Body of pancreas (tissue), 4 donors: ENCODE results near the gene CDH12. TPM values are rescaled to one million over a fixed set of nuclear protein-coding genes. Genes with fewer than 3 reads are reported as not detected.
"Not testable (repeated sequence)": the region's sequence is repeated elsewhere in the genome, so short reads cannot be mapped to it uniquely, and the experiment has no call there.

Experiments
- ATAC-seq: fragments of 150-250 bp; one replicate; pipeline ENCODE4 v1.9.1; 2016
- DNase-seq, 4 donors: peaks; one replicate each; pipeline ENCODE4 v3.0.0-alpha.2; 2019
- H3K27ac ChIP-seq, 4 donors: fragments of 200-600 bp; sonication (generic); 1 replicate in 3 of 4; 2 replicates in 1 of 4; pipeline versions ENCODE4 v1.5.1 to v1.6.1; 2016 to 2019; ENCODE audit warnings: mild to moderate bottlenecking in 1 of 4, mixed read lengths in 1 of 4, moderate library complexity in 1 of 4
- H3K27me3 ChIP-seq, 2 donors: fragments of 200-600 bp; sonication (generic); one replicate each; pipeline ENCODE4 v1.6.0; 2016; ENCODE audit warnings: mild to moderate bottlenecking in 1 of 2
- H3K36me3 ChIP-seq, 2 donors: fragments of 200-600 bp; sonication (generic); replicated peaks in 1 of 2; 2 replicates each; pipeline ENCODE4 v1.5.1; 2016; ENCODE audit warnings: low read depth in 2 of 2; ENCODE audit not compliant: insufficient read depth in 1 of 2
- H3K4me1 ChIP-seq: fragments of 200-600 bp; sonication (generic); one replicate; pipeline ENCODE4 v1.6.0; 2016
- H3K4me3 ChIP-seq, 2 donors: fragments of 200-600 bp; sonication (generic); 1 replicate in 1 of 2; 2 replicates in 1 of 2; pipeline ENCODE4 v1.5.1; 2016 to 2019
- H3K9me3 ChIP-seq, 3 donors: fragments of 200-600 bp; sonication (generic); 1 replicate in 2 of 3; 2 replicates in 1 of 3; pipeline ENCODE4 v1.5.1; 2016
- POLR2A ChIP-seq, 3 donors: fragments of 450-650 bp; IDR thresholded peaks; one replicate each; pipeline ENCODE4 v1.6.1; 2016; ENCODE audit warnings: antibody characterized with exemption in 3 of 3, mild to moderate bottlenecking in 2 of 3
- WGBS, 2 donors: methylation state at CpG; one replicate each; pipeline ENCODE4 v1.1.5; 2017; 5-methylcytosine and 5-hydroxymethylcytosine counted together
- intact Hi-C: fragments of 100-400 bp; cut with DNase I; formaldehyde crosslinking; loops from one replicate; pipeline ENCODE4 v1.15.1; 2023
- total RNA-seq, 2 donors: library from RNA; depleted of rRNA; stranded (reverse); fragments of >200 nt; gene quantifications; one replicate each; pipeline ENCODE4 v1.1.0, GENCODE V29; 2016
- TF ChIP-seq, protein P1 (sequence below), 7 experiments: fragments of 450-650 bp in 4 of 7; fragments of 200-600 bp in 3 of 7; sonication (generic) in 3 of 7; IDR thresholded peaks; one replicate each; pipeline ENCODE4 v1.5.1; 2016 to 2019; ENCODE audit warnings: antibody characterized with exemption in 7 of 7

The CDH12 gene
- total RNA-seq, 2 donors from 2014 or later: not detected

DNA sequence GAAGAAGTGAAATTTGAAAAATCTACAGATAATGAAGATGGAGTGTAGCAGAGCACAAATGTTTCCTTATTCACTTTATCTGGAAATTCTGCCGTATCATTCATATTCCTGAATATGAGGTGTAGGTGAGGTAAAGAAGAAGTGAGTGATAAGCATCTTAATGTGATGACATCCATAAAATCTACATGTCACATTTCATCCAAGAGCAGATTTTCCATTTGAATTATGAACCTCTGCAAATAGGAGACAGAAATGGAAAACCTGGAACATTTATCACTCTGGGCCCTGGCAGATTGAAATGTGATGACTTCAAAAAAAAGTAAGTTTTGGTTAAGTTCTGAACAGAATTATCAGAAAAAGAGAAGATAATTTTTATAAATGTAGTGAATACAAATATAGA, 240.2 kb downstream of the CDH12 start:
- no peaks in the 10 kb centered on the region for H3K36me3 ChIP-seq
- intact Hi-C loops: no loop called here
- H3K4me1 ChIP-seq: no peaks in the 10 kb centered on the region
- H3K9me3 ChIP-seq: no peaks in the 10 kb centered on the region
- H3K27ac ChIP-seq: no peak overlapping the region
- no peak for DNase-seq
- no peak for ATAC-seq
- 73 to 86% methylated on average over 1 of the region's 1 CpG for WGBS, 2 donors
- H3K27me3 ChIP-seq: no peaks in the 10 kb centered on the region
- TF ChIP-seq, protein P1, sequence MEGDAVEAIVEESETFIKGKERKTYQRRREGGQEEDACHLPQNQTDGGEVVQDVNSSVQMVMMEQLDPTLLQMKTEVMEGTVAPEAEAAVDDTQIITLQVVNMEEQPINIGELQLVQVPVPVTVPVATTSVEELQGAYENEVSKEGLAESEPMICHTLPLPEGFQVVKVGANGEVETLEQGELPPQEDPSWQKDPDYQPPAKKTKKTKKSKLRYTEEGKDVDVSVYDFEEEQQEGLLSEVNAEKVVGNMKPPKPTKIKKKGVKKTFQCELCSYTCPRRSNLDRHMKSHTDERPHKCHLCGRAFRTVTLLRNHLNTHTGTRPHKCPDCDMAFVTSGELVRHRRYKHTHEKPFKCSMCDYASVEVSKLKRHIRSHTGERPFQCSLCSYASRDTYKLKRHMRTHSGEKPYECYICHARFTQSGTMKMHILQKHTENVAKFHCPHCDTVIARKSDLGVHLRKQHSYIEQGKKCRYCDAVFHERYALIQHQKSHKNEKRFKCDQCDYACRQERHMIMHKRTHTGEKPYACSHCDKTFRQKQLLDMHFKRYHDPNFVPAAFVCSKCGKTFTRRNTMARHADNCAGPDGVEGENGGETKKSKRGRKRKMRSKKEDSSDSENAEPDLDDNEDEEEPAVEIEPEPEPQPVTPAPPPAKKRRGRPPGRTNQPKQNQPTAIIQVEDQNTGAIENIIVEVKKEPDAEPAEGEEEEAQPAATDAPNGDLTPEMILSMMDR (IDR thresholded peaks at IDR 0.05): no peak
- no peak for TF ChIP-seq POLR2A (IDR thresholded peaks at IDR 0.05)
- H3K4me3 ChIP-seq: no peak overlapping the region

DNA sequence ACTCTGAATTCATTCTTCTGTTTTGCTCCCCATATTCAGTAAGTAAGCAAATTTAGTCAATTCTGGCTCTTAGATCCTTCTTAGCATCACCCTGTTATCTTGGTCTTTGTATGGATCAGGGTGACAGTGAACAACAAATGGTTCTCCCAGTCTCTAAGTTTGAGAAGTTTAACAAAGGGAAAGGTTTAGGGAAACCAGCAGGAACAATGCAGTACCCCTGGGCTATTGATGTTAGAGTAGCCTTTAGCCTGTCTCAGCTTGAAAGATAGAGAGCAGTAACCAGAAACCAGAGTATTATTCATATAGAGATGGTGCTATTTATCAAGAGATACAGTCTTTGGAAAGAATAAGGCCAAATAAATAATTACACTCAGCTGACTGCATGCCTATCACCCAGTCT, 241.8 kb downstream of the CDH12 start:
- no peaks in the 10 kb centered on the region for H3K4me1 ChIP-seq
- no peak overlapping the region for H3K27ac ChIP-seq
- no peaks in the 10 kb centered on the region for H3K9me3 ChIP-seq
- no peaks in the 10 kb centered on the region for H3K36me3 ChIP-seq
- no peaks in the 10 kb centered on the region for H3K27me3 ChIP-seq
- no peak for TF ChIP-seq POLR2A (IDR thresholded peaks at IDR 0.05)
- no peak overlapping the region for H3K4me3 ChIP-seq
- ATAC-seq (no peak), DNase-seq (no peak)
- intact Hi-C loops: no loop called here

DNA sequence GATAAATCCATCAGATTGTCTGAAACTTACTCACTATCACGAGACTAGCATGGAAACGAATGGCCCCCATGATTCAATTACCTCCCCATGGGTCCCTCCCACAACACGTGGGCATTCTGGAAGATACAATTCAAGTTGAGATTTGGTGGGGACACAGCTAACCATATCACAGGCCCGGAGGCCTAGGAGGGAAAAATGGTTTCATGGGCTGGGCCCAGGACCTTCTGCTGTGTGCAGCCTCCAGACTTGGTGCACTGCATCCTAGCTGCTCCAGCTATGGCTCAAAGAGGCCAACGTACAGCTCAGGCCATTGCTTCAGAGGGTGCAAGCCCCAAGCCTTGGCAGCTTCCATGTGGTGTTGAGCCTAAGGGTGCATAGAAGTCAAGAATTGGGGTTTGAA, 245.6 kb downstream of the CDH12 start:
- intact Hi-C loops, ATAC-seq, H3K9me3 ChIP-seq, H3K4me3 ChIP-seq, H3K4me1 ChIP-seq, H3K27me3 ChIP-seq, H3K27ac ChIP-seq, H3K36me3 ChIP-seq, DNase-seq: not testable (repeated sequence)
- 41 to 61% methylated on average over 5 of the region's 5 CpGs for WGBS, 2 donors

DNA sequence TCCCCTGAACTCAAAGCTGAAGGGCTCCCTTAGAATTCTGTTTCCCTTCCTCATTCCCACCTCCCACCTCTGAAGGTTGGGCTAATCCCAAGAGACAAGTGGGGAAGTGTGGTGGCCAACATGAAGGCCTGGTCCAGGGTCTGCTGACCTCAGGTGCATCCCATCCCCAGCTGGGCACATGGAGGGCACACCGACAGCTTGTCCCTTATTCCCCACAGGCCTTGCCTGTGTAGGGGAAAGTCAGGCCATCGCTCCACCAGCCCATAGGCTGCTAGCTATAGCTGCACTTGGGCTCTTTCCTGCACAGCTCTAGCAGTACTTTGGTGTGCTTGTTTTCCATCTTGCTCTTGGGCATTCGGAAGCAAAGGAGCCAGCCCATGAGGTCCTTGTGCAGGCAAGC, 247.7 kb downstream of the CDH12 start:
- DNase-seq: no peak
- H3K27ac ChIP-seq: no peak overlapping the region
- ATAC-seq: no peak
- H3K4me3 ChIP-seq: no peak overlapping the region
- no peaks in the 10 kb centered on the region for H3K9me3 ChIP-seq
- H3K4me1 ChIP-seq: no peaks in the 10 kb centered on the region
- intact Hi-C loops: no loop called here
- TF ChIP-seq, protein P1 (IDR thresholded peaks at IDR 0.05): no peak
- no peak for TF ChIP-seq POLR2A (IDR thresholded peaks at IDR 0.05)
- no peaks in the 10 kb centered on the region for H3K27me3 ChIP-seq
- WGBS, 2 donors: 67 to 69% methylated on average over 3 of the region's 3 CpGs
- no peaks in the 10 kb centered on the region for H3K36me3 ChIP-seq

DNA sequence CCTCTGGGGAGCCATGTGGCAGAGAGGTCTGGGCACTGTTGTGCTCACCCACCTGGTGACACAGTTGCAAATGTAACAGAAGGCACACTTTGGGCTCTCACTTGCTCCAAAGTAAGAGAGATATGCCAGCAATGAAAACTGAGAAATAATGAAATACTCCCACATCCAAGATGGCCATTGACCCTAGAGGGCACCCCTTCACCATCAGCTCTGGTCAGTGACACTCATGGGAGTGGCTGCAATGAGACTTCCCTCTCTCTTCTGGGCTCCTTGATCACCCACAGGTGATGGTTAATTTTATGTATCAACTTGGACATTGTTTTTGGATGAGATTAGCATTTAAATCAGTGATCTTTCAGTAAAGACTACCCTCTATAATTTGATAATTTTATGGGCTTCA, 248.4 kb downstream of the CDH12 start:
- intact Hi-C loops: no loop called here
- TF ChIP-seq POLR2A (IDR thresholded peaks at IDR 0.05): no peak
- TF ChIP-seq, protein P1 (IDR thresholded peaks at IDR 0.05): no peak
- Histone ChIP-seq H3K27me3 (no peaks in the 10 kb centered on the region), H3K4me1 (no peaks in the 10 kb centered on the region), H3K27ac (no peak overlapping the region), H3K4me3 (no peak overlapping the region), H3K36me3 (no peaks in the 10 kb centered on the region), H3K9me3 (no peaks in the 10 kb centered on the region)
- ATAC-seq: no peak
- no peak for DNase-seq

DNA sequence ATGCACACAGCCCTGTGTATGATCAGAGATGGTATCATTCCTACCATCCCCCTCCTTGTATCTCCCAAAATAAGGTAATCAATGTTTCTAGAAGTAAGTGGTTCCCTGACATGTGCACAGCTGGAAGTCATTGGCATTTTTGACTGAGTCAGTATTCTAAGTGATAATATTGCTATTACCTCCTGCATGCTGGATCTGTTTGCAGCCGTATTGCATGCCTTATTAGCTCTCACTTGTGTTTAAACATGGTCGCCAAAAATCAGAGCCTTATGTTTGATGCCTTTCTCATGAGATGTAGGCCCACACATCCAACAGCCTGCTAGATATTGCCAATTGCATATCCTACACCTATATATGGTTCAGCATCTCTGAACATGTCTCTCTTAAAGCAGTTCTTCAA, 254.3 kb downstream of the CDH12 start:
- intact Hi-C loops: no loop called here
- Histone ChIP-seq H3K4me3 (no peak overlapping the region), H3K4me1 (no peaks in the 10 kb centered on the region), H3K36me3 (no peaks in the 10 kb centered on the region), H3K9me3 (no peaks in the 10 kb centered on the region), H3K27ac (no peak overlapping the region), H3K27me3 (no peaks in the 10 kb centered on the region)
- DNase-seq (no peak), ATAC-seq (no peak)
- TF ChIP-seq POLR2A (IDR thresholded peaks at IDR 0.05): no peak
- TF ChIP-seq, protein P1 (IDR thresholded peaks at IDR 0.05): no peak
- WGBS, 2 donors: 52 to 66% methylated on average over 2 of the region's 2 CpGs
